Calu3 (cell line): ENCODE results near the gene B9D1. TPM values are rescaled to one million over a fixed set of nuclear protein-coding genes. Genes with fewer than 3 reads are reported as not detected.

Experiments used
- BruUV-seq: library from RNA; stranded (reverse); fragments of 400-500 nt; replicated peaks from 2 replicates; lab custom pipeline; 2021; lab: Mats Ljungman, UMichigan
- CTCF ChIA-PET: fragments of 300-600 bp; sonication (Branson Sonifier 250); formaldehyde crosslinking; loops from one replicate; lab custom pipeline; 2022; ENCODE audit warnings: antibody characterized with exemption; lab: Charles Lee
- DNase-seq: peaks from one replicate; pipeline ENCODE4 v3.0.0; 2022
- H3K27ac Mint-ChIP-seq: one replicate; pipeline ENCODE4 v1.8.0; 2022; ENCODE audit warnings: mixed read lengths; ENCODE audit not compliant: unreplicated experiment
- H3K27me3 Mint-ChIP-seq: one replicate; pipeline ENCODE4 v1.8.0; 2022; ENCODE audit warnings: mixed read lengths; ENCODE audit not compliant: unreplicated experiment
- H3K36me3 Mint-ChIP-seq: one replicate; pipeline ENCODE4 v1.8.0; 2022; ENCODE audit warnings: mild to moderate bottlenecking, moderate library complexity, mixed read lengths; ENCODE audit not compliant: insufficient read depth, unreplicated experiment
- H3K4me1 Mint-ChIP-seq: one replicate; pipeline ENCODE4 v1.8.0; 2022; ENCODE audit warnings: mild to moderate bottlenecking, low read depth, mixed read lengths; ENCODE audit not compliant: unreplicated experiment
- H3K4me3 Mint-ChIP-seq: one replicate; pipeline ENCODE4 v1.8.0; 2022; ENCODE audit warnings: mild to moderate bottlenecking, low read depth, moderate library complexity, mixed read lengths; ENCODE audit not compliant: unreplicated experiment
- H3K9me3 Mint-ChIP-seq: one replicate; pipeline ENCODE4 v1.8.0; 2022; ENCODE audit warnings: low read depth, mixed read lengths; ENCODE audit not compliant: unreplicated experiment
- intact Hi-C: fragments of 100-400 bp; cut with micrococcal nuclease; formaldehyde crosslinking; loops from one replicate; pipeline ENCODE4 v1.10.0; 2022; ENCODE audit not compliant: unreplicated experiment
- total RNA-seq: library from RNA; stranded (reverse); gene quantifications from 2 replicates; pipeline ENCODE4 v1.2.3, GENCODE V29; 2022
- TF ChIP-seq, protein P1 (sequence below): fragments of 200-600 bp; IDR thresholded peaks from one replicate; pipeline ENCODE4 v1.8.0; 2022; ENCODE audit warnings: antibody characterized with exemption; ENCODE audit not compliant: unreplicated experiment

B9D1 gene
- total RNA-seq, 1 experiment from 2014 or later, result 14.1 TPM

DNA sequence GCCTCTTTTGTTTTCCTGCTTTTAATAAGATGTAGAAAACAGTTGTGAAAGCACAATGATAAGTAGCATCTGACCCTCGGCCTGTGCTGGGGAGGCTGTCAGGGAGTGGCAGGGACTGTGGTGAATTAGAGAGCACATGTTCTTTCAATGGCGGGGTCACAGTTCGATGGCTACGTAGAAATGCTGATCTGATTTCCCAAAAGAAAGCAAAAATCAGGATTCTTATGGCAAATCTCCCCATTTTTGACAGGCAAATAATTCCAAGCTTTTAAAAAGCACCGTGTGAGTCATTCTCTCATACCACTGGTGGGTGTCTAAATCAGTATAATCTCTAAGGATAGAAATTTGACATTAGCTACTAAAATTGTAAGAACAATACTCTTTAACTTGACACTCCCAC is 11.6 kb upstream of the B9D1 start:
- CTCF ChIA-PET, result no interaction called here
- H3K36me3 Mint-ChIP-seq, result peaks cover 25% of the 10 kb centered on the region
- TF ChIP-seq, protein P1, sequence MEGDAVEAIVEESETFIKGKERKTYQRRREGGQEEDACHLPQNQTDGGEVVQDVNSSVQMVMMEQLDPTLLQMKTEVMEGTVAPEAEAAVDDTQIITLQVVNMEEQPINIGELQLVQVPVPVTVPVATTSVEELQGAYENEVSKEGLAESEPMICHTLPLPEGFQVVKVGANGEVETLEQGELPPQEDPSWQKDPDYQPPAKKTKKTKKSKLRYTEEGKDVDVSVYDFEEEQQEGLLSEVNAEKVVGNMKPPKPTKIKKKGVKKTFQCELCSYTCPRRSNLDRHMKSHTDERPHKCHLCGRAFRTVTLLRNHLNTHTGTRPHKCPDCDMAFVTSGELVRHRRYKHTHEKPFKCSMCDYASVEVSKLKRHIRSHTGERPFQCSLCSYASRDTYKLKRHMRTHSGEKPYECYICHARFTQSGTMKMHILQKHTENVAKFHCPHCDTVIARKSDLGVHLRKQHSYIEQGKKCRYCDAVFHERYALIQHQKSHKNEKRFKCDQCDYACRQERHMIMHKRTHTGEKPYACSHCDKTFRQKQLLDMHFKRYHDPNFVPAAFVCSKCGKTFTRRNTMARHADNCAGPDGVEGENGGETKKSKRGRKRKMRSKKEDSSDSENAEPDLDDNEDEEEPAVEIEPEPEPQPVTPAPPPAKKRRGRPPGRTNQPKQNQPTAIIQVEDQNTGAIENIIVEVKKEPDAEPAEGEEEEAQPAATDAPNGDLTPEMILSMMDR, result no peak

DNA sequence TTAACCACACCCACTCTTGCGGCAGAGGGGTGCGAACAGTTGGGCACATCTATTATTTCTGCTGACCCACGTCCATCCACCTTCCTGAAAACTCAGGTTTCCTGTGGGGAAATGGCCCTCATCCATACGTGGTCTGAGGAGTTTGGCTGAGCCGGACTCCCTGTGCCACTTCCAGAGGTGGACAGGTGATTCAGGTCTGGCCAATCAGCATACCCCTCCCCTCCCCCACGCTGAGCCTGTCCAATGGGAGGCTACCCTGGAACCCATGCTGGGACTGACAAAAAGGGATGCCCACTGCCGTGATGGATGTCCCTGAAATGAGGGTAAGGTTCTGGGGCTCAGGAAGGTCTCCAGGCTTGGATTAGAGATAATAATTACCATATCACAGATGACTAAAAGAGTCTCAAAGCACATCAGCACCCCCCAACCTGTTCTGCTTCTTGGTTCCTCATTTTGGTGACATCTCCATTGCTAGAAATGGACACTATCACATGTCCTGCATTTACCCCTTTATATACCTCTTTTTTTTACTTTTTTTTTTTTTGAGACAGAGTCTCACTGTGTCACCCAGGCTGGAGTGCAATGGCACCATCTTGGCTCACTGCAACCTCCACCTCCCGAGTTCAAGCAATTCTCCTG is 10.5 kb upstream of the B9D1 start:
- Mint-ChIP-seq H3K36me3 (peaks cover 21% of the 10 kb centered on the region), H3K4me3 (no peak overlapping the region), H3K27me3 (no peaks in the 10 kb centered on the region), H3K9me3 (no peaks in the 10 kb centered on the region), H3K27ac (no peak overlapping the region), H3K4me1 (peaks cover 6% of the 10 kb centered on the region)
- no TSS peak for BruUV-seq
- intact Hi-C loops, result no loop called here
- CTCF ChIA-PET, result no interaction called here
- no peak for DNase-seq
- TF ChIP-seq, protein P1, result no peak

More for the DNA sequence above, 11.6 kb upstream of the B9D1 start:
- H3K4me3 Mint-ChIP-seq, result no peak overlapping the region
- no peaks in the 10 kb centered on the region for H3K27me3 Mint-ChIP-seq
- no TSS peak for BruUV-seq
- no peaks in the 10 kb centered on the region for H3K4me1 Mint-ChIP-seq
- no peak for DNase-seq
- intact Hi-C loops, result no loop called here
- H3K27ac Mint-ChIP-seq, result no peak overlapping the region
- H3K9me3 Mint-ChIP-seq, result no peaks in the 10 kb centered on the region

DNA sequence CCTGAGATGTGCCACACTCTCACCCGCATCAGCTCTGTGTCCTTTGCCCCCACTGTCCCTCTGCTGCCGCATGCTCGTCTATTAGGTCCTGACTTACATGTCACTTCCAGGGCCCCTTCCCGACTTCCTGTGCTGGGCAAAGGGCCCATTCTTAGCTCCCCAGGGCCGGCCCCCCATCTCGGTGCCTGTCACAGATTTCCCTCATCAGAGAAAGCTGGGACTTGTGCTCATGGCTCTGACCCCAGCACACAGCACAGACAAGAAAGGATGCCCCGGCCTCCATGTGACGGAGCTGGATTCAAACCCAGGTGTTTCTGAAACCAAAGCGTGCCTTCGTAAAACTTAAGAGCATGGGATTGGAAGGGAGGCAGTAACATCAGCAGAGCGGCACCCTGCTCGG is 9.9 kb upstream of the B9D1 start:
- intact Hi-C loops, result no loop called here
- no peaks in the 10 kb centered on the region for H3K9me3 Mint-ChIP-seq
- no peak overlapping the region for H3K27ac Mint-ChIP-seq
- CTCF ChIA-PET, result no interaction called here
- BruUV-seq, result no TSS peak
- no peak for DNase-seq
- H3K27me3 Mint-ChIP-seq, result no peaks in the 10 kb centered on the region
- peaks cover 6% of the 10 kb centered on the region for H3K4me1 Mint-ChIP-seq
- TF ChIP-seq, protein P1, result no peak
- H3K36me3 Mint-ChIP-seq, result peaks cover 16% of the 10 kb centered on the region
- no peak overlapping the region for H3K4me3 Mint-ChIP-seq

DNA sequence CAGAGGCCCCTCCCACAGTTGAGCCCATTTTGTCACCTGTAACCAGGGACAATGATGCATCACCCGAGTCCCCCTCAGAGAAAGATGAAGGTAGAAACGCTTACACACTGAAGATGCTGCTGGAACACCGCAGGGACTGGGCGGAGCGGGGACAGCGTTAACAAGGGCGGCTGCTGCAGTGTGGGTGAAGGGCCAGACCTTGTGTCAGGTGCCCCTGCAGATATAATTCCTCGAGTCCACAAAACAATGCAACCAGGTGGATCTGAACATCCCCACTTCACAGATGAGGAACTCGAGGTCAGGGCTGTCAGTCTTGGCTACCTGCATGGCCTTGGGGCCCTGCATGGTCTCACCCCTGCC is 9.5 kb upstream of the B9D1 start:
- intact Hi-C loops, result no loop called here
- Mint-ChIP-seq H3K4me1 (peaks cover 6% of the 10 kb centered on the region), H3K4me3 (no peak overlapping the region), H3K27ac (no peak overlapping the region), H3K9me3 (no peaks in the 10 kb centered on the region), H3K27me3 (no peaks in the 10 kb centered on the region), H3K36me3 (peaks cover 11% of the 10 kb centered on the region)
- CTCF ChIA-PET, result no interaction called here
- no TSS peak for BruUV-seq
- TF ChIP-seq, protein P1, result no peak
- DNase-seq, result no peak
